HG02973 (cell line): ENCODE results near the gene CYP3A7.
A peak's percentile ranks its signal among the peaks of the same experiment; 100 is the strongest.
"Not testable (repeated sequence)": the region's sequence is repeated elsewhere in the genome, so short reads cannot be mapped to it uniquely, and the experiment has no call there.

Experiments used
- ATAC-seq: cut with Tn5 transposase; IDR thresholded peaks from one replicate; pipeline ENCODE4 v1.9.1; 2021; ENCODE audit warnings: moderate library complexity; ENCODE audit not compliant: unreplicated experiment

Gene CYP3A7

GRCh38 chr7:99734987-99735386 lies at the start of gene CYP3A7:
Gene CYP3A7, minus strand, starts transcription at chr7:99735196. Its CDS starts 103 bp downstream, at chr7:99735093.
- no peak for ATAC-seq

GRCh38 chr7:99784007-99784406 lies 49.0 kb upstream of the CYP3A7 start, which contains the start of gene CYP3A4:
Gene CYP3A4, minus strand, starts transcription at chr7:99784184. Its CDS starts 103 bp downstream, at chr7:99784081.
- no peak for ATAC-seq

- ATAC-seq, result no peak
Measured at GRCh38 chr7:99782012-99782953, 47.3 kb upstream of the CYP3A7 start.

GRCh38 chr7:99780588-99780987 lies 45.6 kb upstream of the CYP3A7 start:
- no peak for ATAC-seq

- ATAC-seq, result no peak
Measured at GRCh38 chr7:99779949-99780348, 45.0 kb upstream of the CYP3A7 start.

- ATAC-seq, result no peak
Measured at GRCh38 chr7:99778880-99779279, 43.9 kb upstream of the CYP3A7 start.

GRCh38 chr7:99773395-99773794 lies 38.4 kb upstream of the CYP3A7 start:
- ATAC-seq, result not testable (repeated sequence)

- ATAC-seq, result no peak
Measured at GRCh38 chr7:99772565-99772964, 37.6 kb upstream of the CYP3A7 start.

- ATAC-seq, result not testable (repeated sequence)
Measured at GRCh38 chr7:99769494-99769893, 34.5 kb upstream of the CYP3A7 start.

- no peak for ATAC-seq
Measured at GRCh38 chr7:99768471-99768870, 33.5 kb upstream of the CYP3A7 start.

- peak; percentile 66 for ATAC-seq
Measured at GRCh38 chr7:99767662-99768061, 32.7 kb upstream of the CYP3A7 start.

- ATAC-seq, result no peak
Measured at GRCh38 chr7:99766484-99767099, 31.6 kb upstream of the CYP3A7 start.

GRCh38 chr7:99764478-99764877 lies 29.5 kb upstream of the CYP3A7 start:
- no peak for ATAC-seq

GRCh38 chr7:99762680-99763327 lies 27.8 kb upstream of the CYP3A7 start:
- no peak for ATAC-seq

- no peak for ATAC-seq
Measured at GRCh38 chr7:99755085-99755484, 20.1 kb upstream of the CYP3A7 start.

- no peak for ATAC-seq
Measured at GRCh38 chr7:99752356-99752755, 17.4 kb upstream of the CYP3A7 start.

- not testable (repeated sequence) for ATAC-seq
Measured at GRCh38 chr7:99751322-99752052, 16.5 kb upstream of the CYP3A7 start.

- no peak for ATAC-seq
Measured at GRCh38 chr7:99748846-99749579, 14.0 kb upstream of the CYP3A7 start.

GRCh38 chr7:99746915-99747314 lies 11.9 kb upstream of the CYP3A7 start:
- ATAC-seq, result not testable (repeated sequence)

- ATAC-seq, result not testable (repeated sequence)
Measured at GRCh38 chr7:99745395-99745794, 10.4 kb upstream of the CYP3A7 start.
